Aorta (tissue), 5 donors: Measurements from ENCODE around the gene C10orf71. TPM values are rescaled to one million over a fixed set of nuclear protein-coding genes. Genes with fewer than 3 reads are reported as not detected.

Source experiments
- ATAC-seq: fragments of 200-7000 bp; cut with Tn5 transposase; one replicate; pipeline ENCODE4 v1.9.1; 2022; ENCODE audit warnings: moderate library complexity; ENCODE audit not compliant: low FRiP score
- DNase-seq, 2 donors: peaks; one replicate each; pipeline ENCODE4 v3.0.0-alpha.2; 2020
- H3K27ac ChIP-seq, 2 donors: one replicate each; pipeline ENCODE4 v1.5.1; 2013; ENCODE audit warnings: low read length in 2 of 2, mild to moderate bottlenecking in 2 of 2, moderate library complexity in 2 of 2, control low read depth in 1 of 2, inconsistent platforms in 1 of 2, low read depth in 1 of 2
- H3K27me3 ChIP-seq, 2 donors: one replicate each; pipeline ENCODE4 v1.6.1; 2013; ENCODE audit warnings: control low read depth in 1 of 2, low read length in 1 of 2, mild to moderate bottlenecking in 1 of 2, moderate library complexity in 1 of 2; ENCODE audit not compliant: insufficient read depth in 2 of 2, control insufficient read depth in 1 of 2
- H3K36me3 ChIP-seq, 2 donors: one replicate each; pipeline ENCODE4 v1.6.1; 2013; ENCODE audit warnings: control low read depth in 1 of 2, low read length in 1 of 2, mild to moderate bottlenecking in 1 of 2; ENCODE audit not compliant: insufficient read depth in 2 of 2, control insufficient read depth in 1 of 2
- H3K4me1 ChIP-seq, 2 donors: one replicate each; pipeline ENCODE4 v1.6.1; 2013; ENCODE audit warnings: low read length in 2 of 2, control low read depth in 1 of 2, mild to moderate bottlenecking in 1 of 2, moderate library complexity in 1 of 2; ENCODE audit not compliant: insufficient read depth in 2 of 2, control insufficient read depth in 1 of 2
- H3K4me3 ChIP-seq, 2 donors: one replicate each; pipeline ENCODE4 v1.5.1; 2013; ENCODE audit warnings: low read length in 2 of 2, control low read depth in 1 of 2, mild to moderate bottlenecking in 1 of 2
- H3K9me3 ChIP-seq: one replicate; pipeline ENCODE4 v1.6.1; 2013; ENCODE audit warnings: mild to moderate bottlenecking, low read length; ENCODE audit not compliant: control insufficient read depth
- WGBS, 2 donors: extraction: QIAGEN DNeasy Blood & Tissue Kit; methylation state at CpG; one replicate each; pipeline ENCODE4 v1.1.7; 2013; 5-methylcytosine and 5-hydroxymethylcytosine counted together
- intact Hi-C, 2 donors: fragments of 100-400 bp; cut with DNase I; formaldehyde crosslinking; loops; one replicate each; pipeline versions ENCODE4 v1.14.2 to v1.15.0; 2022
- long read RNA-seq, 2 donors: library from polyadenylated mRNA; unstranded; transcript quantifications; one replicate each; pipeline ENCODE4 v2.0.0, GENCODE V29; 2020 to 2021
- polyA plus RNA-seq, 2 donors: library from polyadenylated mRNA; stranded (reverse); fragments of 200-250 nt; gene quantifications; one replicate each; pipeline ENCODE4 v1.2.3, GENCODE V29; 2013
- total RNA-seq, 2 donors: library from RNA; stranded (reverse); fragmentation: NEBNext Ultra II Directional; extraction: Animal tissue kit (Norgen Biotek cat#: 25700); gene quantifications; one replicate each; pipeline ENCODE4 v1.2.1, GENCODE V29; 2021
- donor health status: healthy with polysubstance abuse.
- donor health status: Bipolar disorder and iron deficiency.
- donor health status: DM: no; HTN: no; CAD: no.
- donor health status: DM: no; HTN: no; CAD: no.
- donor health status: DM: yes; HTN: yes; CAD: no.

Gene C10orf71
- total RNA-seq, result under 1 TPM; 0.09 to 0.13 TPM
- polyA plus RNA-seq, result under 1 TPM in 1 of 2 donors, not detected in 1; 0.13 TPM
- long read RNA-seq, donor 1, result 0 reads
- long read RNA-seq, donor 2, partial matches to known transcripts, result 0 of 1 reads
- long read RNA-seq, donor 2, other reads (novel, unspliced or antisense), result 1 of 1 reads

- 46 to 52% methylated on average over 27 of the region's 27 CpGs for WGBS, 2 donors
- intact Hi-C loops, result no loop called here
- DNase-seq (no peak), ATAC-seq (no peak)
- Histone ChIP-seq H3K36me3 (no peaks in the 10 kb centered on the region), H3K4me1 (peaks cover 0 to 3% of the 10 kb centered on the region in 2 donors), H3K27me3 (no peaks in the 10 kb centered on the region), H3K27ac (peak within 1 kb of the TSS in 1 of 2 donors; percentile 4), H3K9me3 (no peaks in the 10 kb centered on the region), H3K4me3 (no peak within 1 kb of the TSS)
Observed at GRCh38 chr10:49298983-49299815, at the start of gene C10orf71. Gene C10orf71, plus strand, starts transcription at chr10:49299170. Its CDS starts 23,376 bp downstream, at chr10:49322546.

GRCh38 chr10:49252313-49253034 lies 46.5 kb upstream of the C10orf71 start:
- H3K27me3 ChIP-seq, result no peaks in the 10 kb centered on the region
- 75 to 76% methylated on average over 11 of the region's 11 CpGs for WGBS, 2 donors
- DNase-seq (no peak), ATAC-seq (no peak)
- no peaks in the 10 kb centered on the region for H3K4me1 ChIP-seq
- no peaks in the 10 kb centered on the region for H3K36me3 ChIP-seq
- H3K27ac ChIP-seq, result no peak overlapping the region
- H3K4me3 ChIP-seq, result no peak overlapping the region
- intact Hi-C loops, result no loop called here
- no peaks in the 10 kb centered on the region for H3K9me3 ChIP-seq

- Histone ChIP-seq H3K27ac (no peak overlapping the region), H3K36me3 (no peaks in the 10 kb centered on the region), H3K4me1 (no peaks in the 10 kb centered on the region), H3K9me3 (no peaks in the 10 kb centered on the region), H3K4me3 (no peak overlapping the region), H3K27me3 (no peaks in the 10 kb centered on the region)
- no peak for ATAC-seq
- 93 to 94% methylated on average over 2 of the region's 2 CpGs for WGBS, 2 donors
- intact Hi-C loops, result no loop called here
- no peak for DNase-seq
Observed at GRCh38 chr10:49253340-49253906, 45.5 kb upstream of the C10orf71 start.

GRCh38 chr10:49254150-49254549 lies 44.8 kb upstream of the C10orf71 start:
- no peak overlapping the region for H3K27ac ChIP-seq
- intact Hi-C loops, result no loop called here
- ATAC-seq (no peak), DNase-seq (no peak)
- H3K9me3 ChIP-seq, result no peaks in the 10 kb centered on the region
- H3K4me3 ChIP-seq, result no peak overlapping the region
- no peaks in the 10 kb centered on the region for H3K27me3 ChIP-seq
- no peaks in the 10 kb centered on the region for H3K36me3 ChIP-seq
- no peaks in the 10 kb centered on the region for H3K4me1 ChIP-seq

GRCh38 chr10:49254556-49255318 lies 44.2 kb upstream of the C10orf71 start:
- Histone ChIP-seq H3K4me1 (no peaks in the 10 kb centered on the region), H3K27ac (no peak overlapping the region), H3K4me3 (no peak overlapping the region), H3K36me3 (no peaks in the 10 kb centered on the region), H3K27me3 (no peaks in the 10 kb centered on the region), H3K9me3 (no peaks in the 10 kb centered on the region)
- intact Hi-C loops, result no loop called here
- 46 to 50% methylated on average over 13 to 14 of the region's 14 CpGs for WGBS, 2 donors
- peak; percentile 11 for ATAC-seq
- no peak for DNase-seq

GRCh38 chr10:49255883-49256282 lies 43.1 kb upstream of the C10orf71 start:
- no peak for ATAC-seq
- Histone ChIP-seq H3K4me3 (no peak overlapping the region), H3K27ac (no peak overlapping the region), H3K9me3 (no peaks in the 10 kb centered on the region), H3K4me1 (no peaks in the 10 kb centered on the region), H3K36me3 (no peaks in the 10 kb centered on the region), H3K27me3 (no peaks in the 10 kb centered on the region)
- WGBS, 2 donors, result 49 to 63% methylated on average over 3 of the region's 3 CpGs
- no peak for DNase-seq
- intact Hi-C loops, result no loop called here

- Histone ChIP-seq H3K9me3 (no peaks in the 10 kb centered on the region), H3K27ac (no peak overlapping the region), H3K4me3 (no peak overlapping the region), H3K4me1 (no peaks in the 10 kb centered on the region), H3K27me3 (no peaks in the 10 kb centered on the region), H3K36me3 (no peaks in the 10 kb centered on the region)
- intact Hi-C loops, result no loop called here
- 94 to 95% methylated on average over 1 of the region's 1 CpG for WGBS, 2 donors
- ATAC-seq, result no peak
- DNase-seq, result no peak
Observed at GRCh38 chr10:49257154-49257553, 41.8 kb upstream of the C10orf71 start.

GRCh38 chr10:49257626-49258349 lies 41.2 kb upstream of the C10orf71 start:
- Histone ChIP-seq H3K9me3 (no peaks in the 10 kb centered on the region), H3K4me1 (no peaks in the 10 kb centered on the region), H3K4me3 (no peak overlapping the region), H3K27me3 (no peaks in the 10 kb centered on the region), H3K27ac (no peak overlapping the region), H3K36me3 (no peaks in the 10 kb centered on the region)
- WGBS, 2 donors, result 81 to 86% methylated on average over 11 of the region's 11 CpGs
- intact Hi-C loops, result no loop called here
- no peak for ATAC-seq
- no peak for DNase-seq
